Left colon (tissue), 2 donors: Measurements from ENCODE around the gene CIRBP. TPM values are rescaled to one million over a fixed set of nuclear protein-coding genes. Genes with fewer than 3 reads are reported as not detected.

Experiments used
- ATAC-seq: fragments of 200-7000 bp; cut with Tn5 transposase; one replicate; pipeline ENCODE4 v1.9.1; 2020; ENCODE audit warnings: mild to moderate bottlenecking, moderate library complexity
- DNase-seq, 2 donors: peaks; one replicate each; pipeline ENCODE4 v3.0.0-alpha.2; 2020
- intact Hi-C, 2 donors: fragments of 100-400 bp; cut with DNase I in 1 of 2; cut with micrococcal nuclease in 1 of 2; formaldehyde crosslinking; loops; one replicate each; pipeline versions ENCODE4 v1.11.2 to v1.14.0; 2022; cut with DNase I, micrococcal nuclease
- long read RNA-seq: library from polyadenylated mRNA; unstranded; transcript quantifications from one replicate; pipeline ENCODE4 v2.0.0, GENCODE V29; 2021
- total RNA-seq, 2 donors: library from RNA; stranded (reverse); fragmentation: NEBNext Ultra II Directional; extraction: Animal tissue kit (Norgen Biotek cat#: 25700); gene quantifications; one replicate each; pipeline ENCODE4 v1.2.1, GENCODE V29; 2021
- donor health status: DM: no; HTN: no; CAD: no.
- donor health status: DM: yes; HTN: yes; CAD: no.

The CIRBP gene
- total RNA-seq = 100 to 1,000 TPM; 220 to 267 TPM
- long read RNA-seq, transcript CIRBP-245 (2 exons, 1,044 nt) = minor isoform, 5 of 205 reads
- long read RNA-seq, transcript CIRBP-246 (6 exons, 1,043 nt) = minor isoform, 8 of 205 reads
- long read RNA-seq, transcript CIRBP-201 (7 exons, 1,328 nt) = major isoform, 125 of 205 reads
- long read RNA-seq, transcript CIRBP-210 (8 exons, 938 nt) = minor isoform, 13 of 205 reads
- long read RNA-seq, partial matches to known transcripts = 11 of 205 reads
- long read RNA-seq, other reads (novel, unspliced or antisense) = 33 of 205 reads

- ATAC-seq = peak; percentile 64
- peak; percentile 100 for DNase-seq
- intact Hi-C loops = no loop called here
Measured at GRCh38 chr19:1269065-1269477, at the start of gene CIRBP. Gene CIRBP (plus strand): TSS chr19:1269332. CDS start chr19:1270934, 1,602 bp downstream.

- ATAC-seq (no peak), DNase-seq (no peak)
- intact Hi-C loops = no loop called here
Measured at GRCh38 chr19:1219786-1220476, 49.2 kb upstream of the CIRBP start.

- ATAC-seq = no peak
- intact Hi-C loops = no loop called here
- no peak for DNase-seq
Measured at GRCh38 chr19:1220477-1220930, 48.6 kb upstream of the CIRBP start.

GRCh38 chr19:1220976-1221903 lies 47.9 kb upstream of the CIRBP start:
- DNase-seq (peak in 1 of 2 donors; percentile 63), ATAC-seq (peak; percentile 77)
- intact Hi-C loops = no loop called here

- ATAC-seq (no peak), DNase-seq (no peak)
- intact Hi-C loops = no loop called here
Measured at GRCh38 chr19:1221904-1222255, 47.3 kb upstream of the CIRBP start.

GRCh38 chr19:1222394-1222793 lies 46.7 kb upstream of the CIRBP start:
- DNase-seq (no peak), ATAC-seq (no peak)
- intact Hi-C loops = no loop called here

- intact Hi-C loops = no loop called here
- ATAC-seq (no peak), DNase-seq (peak in 1 of 2 donors; percentile 51)
Measured at GRCh38 chr19:1223018-1223855, 45.9 kb upstream of the CIRBP start.

- DNase-seq (no peak), ATAC-seq (no peak)
- intact Hi-C loops = no loop called here
Measured at GRCh38 chr19:1224047-1224825, 44.9 kb upstream of the CIRBP start.

GRCh38 chr19:1224847-1225246 lies 44.3 kb upstream of the CIRBP start:
- DNase-seq = no peak
- no peak for ATAC-seq
- intact Hi-C loops = no loop called here

GRCh38 chr19:1225440-1226226 lies 43.5 kb upstream of the CIRBP start:
- no peak for ATAC-seq
- DNase-seq = no peak
- intact Hi-C loops = no loop called here

- intact Hi-C loops = no loop called here
- ATAC-seq (no peak), DNase-seq (no peak)
Measured at GRCh38 chr19:1226227-1226518, 43.0 kb upstream of the CIRBP start.

GRCh38 chr19:1226522-1227303 lies 42.4 kb upstream of the CIRBP start:
- intact Hi-C loops = no loop called here
- DNase-seq (no peak), ATAC-seq (no peak)

GRCh38 chr19:1227304-1228054 lies 41.7 kb upstream of the CIRBP start:
- ATAC-seq = peak; percentile 58
- intact Hi-C loops = no loop called here
- DNase-seq = peak in 1 of 2 donors; percentile 62

GRCh38 chr19:1228161-1228957 lies 40.8 kb upstream of the CIRBP start:
- DNase-seq = no peak
- intact Hi-C loops = no loop called here
- ATAC-seq = no peak
